Measurements from ENCODE around the gene HAUS6. TPM values are rescaled to one million over a fixed set of nuclear protein-coding genes. Genes with fewer than 3 reads are reported as not detected.

The HAUS6 gene
- total and polyA plus RNA-seq, 10 donors: 4.4 to 13.5 (median 11.9) TPM

- no peaks in the 10 kb centered on the region for H3K27me3 ChIP-seq (replicated peaks in 1 of 7)
- 93 to 100% (median 96%) methylated on average over 1 of the region's 1 CpG for WGBS, 5 donors
- H3K36me3 ChIP-seq: no peaks in the 10 kb centered on the region
- no peak for DNase-seq
- H3K4me3 ChIP-seq: no peak overlapping the region
- H3K27ac ChIP-seq: no peak overlapping the region
- no peaks in the 10 kb centered on the region for H3K9me3 ChIP-seq
- TF ChIP-seq POLR2A (IDR thresholded peaks at IDR 0.05) (no peak), CTCF (IDR thresholded peaks at IDR 0.05 in 8 of 11, conservative IDR thresholded peaks at IDR 0.05 in 3 of 11) (no peak), POLR2AphosphoS5 (IDR thresholded peaks at IDR 0.05) (no peak)
- intact Hi-C loops (cut with DNase I; ENCODE audit: low total_unique reads): no loop called here
- peaks cover 0 to 9% (median 0%) of the 10 kb centered on the region in 6 donors for H3K4me1 ChIP-seq
Observed at GRCh38 chr9:19138084-19138483, 35.4 kb upstream of the HAUS6 start.

- peaks cover 0 to under 1% (median 0%) of the 10 kb centered on the region in 6 donors for H3K4me1 ChIP-seq
- WGBS, 5 donors: 87 to 97% (median 92%) methylated on average over 1 of the region's 1 CpG
- DNase-seq: no peak
- H3K27ac ChIP-seq: no peak overlapping the region
- no peaks in the 10 kb centered on the region for H3K27me3 ChIP-seq (replicated peaks in 1 of 7)
- H3K9me3 ChIP-seq: no peaks in the 10 kb centered on the region
- no peak for TF ChIP-seq CTCF (IDR thresholded peaks at IDR 0.05 in 8 of 11, conservative IDR thresholded peaks at IDR 0.05 in 3 of 11)
- TF ChIP-seq POLR2A (IDR thresholded peaks at IDR 0.05): no peak
- no peak for TF ChIP-seq POLR2AphosphoS5 (IDR thresholded peaks at IDR 0.05)
- H3K4me3 ChIP-seq: no peak overlapping the region
- intact Hi-C loops (cut with DNase I; ENCODE audit: low total_unique reads): no loop called here
- H3K36me3 ChIP-seq: no peaks in the 10 kb centered on the region
Observed at GRCh38 chr9:19137282-19137681, 34.6 kb upstream of the HAUS6 start.

GRCh38 chr9:19136129-19136528, 33.4 kb upstream of the HAUS6 start:
- H3K36me3 ChIP-seq: no peaks in the 10 kb centered on the region
- DNase-seq: no peak
- H3K9me3 ChIP-seq: no peaks in the 10 kb centered on the region
- intact Hi-C loops (cut with DNase I; ENCODE audit: low total_unique reads): no loop called here
- no peaks in the 10 kb centered on the region for H3K27me3 ChIP-seq (replicated peaks in 1 of 7)
- TF ChIP-seq POLR2AphosphoS5 (IDR thresholded peaks at IDR 0.05) (no peak), CTCF (IDR thresholded peaks at IDR 0.05 in 8 of 11, conservative IDR thresholded peaks at IDR 0.05 in 3 of 11) (no peak), POLR2A (IDR thresholded peaks at IDR 0.05) (no peak)
- 79 to 91% (median 89%) methylated on average over 3 of the region's 3 CpGs for WGBS, 5 donors
- no peaks in the 10 kb centered on the region for H3K4me1 ChIP-seq
- H3K27ac ChIP-seq: no peak overlapping the region
- no peak overlapping the region for H3K4me3 ChIP-seq

- Histone ChIP-seq H3K27ac (no peak overlapping the region), H3K4me1 (peaks cover 8 to 20% (median 12%) of the 10 kb centered on the region in 6 donors), H3K27me3 (replicated peaks in 1 of 7) (no peaks in the 10 kb centered on the region), H3K4me3 (no peak overlapping the region), H3K36me3 (no peaks in the 10 kb centered on the region), H3K9me3 (no peaks in the 10 kb centered on the region)
- WGBS, 5 donors: 64 to 93% (median 91%) methylated on average over 6 of the region's 6 CpGs
- DNase-seq: no peak
- intact Hi-C loops (cut with DNase I; ENCODE audit: low total_unique reads): no loop called here
- TF ChIP-seq CTCF (IDR thresholded peaks at IDR 0.05 in 8 of 11, conservative IDR thresholded peaks at IDR 0.05 in 3 of 11) (no peak), POLR2AphosphoS5 (IDR thresholded peaks at IDR 0.05) (no peak), POLR2A (IDR thresholded peaks at IDR 0.05) (no peak)
Observed at GRCh38 chr9:19133549-19134345, 31.0 kb upstream of the HAUS6 start.

All from spleen (tissue), 11 donors.